Measurements from ENCODE around the gene BCLAF1. TPM values are rescaled to one million over a fixed set of nuclear protein-coding genes. Genes with fewer than 3 reads are reported as not detected.

The BCLAF1 gene
- total and polyA plus RNA-seq, 9 of the 15 experiments (the other 6 are each of a cell fraction or from before 2014, with no cell fraction given), result 65.4 to 286 (median 165) TPM

DNA sequence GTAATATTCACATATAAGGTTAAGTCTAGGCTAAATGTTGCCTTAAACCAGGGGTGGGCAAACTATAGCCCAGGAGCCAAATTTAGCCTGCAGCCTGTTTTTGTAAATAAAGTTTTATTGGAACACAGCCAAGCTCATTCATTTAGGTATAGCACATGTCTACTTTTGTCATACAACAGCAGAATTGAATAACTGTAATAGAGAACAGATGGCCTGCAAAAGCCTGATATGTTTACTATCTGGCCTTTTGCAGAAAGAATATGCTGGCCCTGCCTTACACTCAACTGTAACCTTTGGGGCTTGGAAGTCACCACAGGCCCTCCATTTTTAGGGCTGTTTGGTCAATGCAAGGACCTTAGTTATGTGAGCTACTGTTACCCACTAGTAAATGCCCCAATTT lies 17.7 kb upstream of the BCLAF1 start (continued):
- TF ChIP-seq KLF6 (CRISPR knock-in tag; IDR thresholded peaks at IDR 0.05; ENCODE audit: borderline replicate concordance) (no peak), CREM (IDR thresholded peaks at IDR 0.05; ENCODE audit: low read depth) (no peak), FOS (IDR thresholded peaks at IDR 0.05; ENCODE audit: extremely low read depth, insufficient read length) (no peak), CXXC5 (CRISPR knock-in tag; IDR thresholded peaks at IDR 0.05) (peak; percentile 28; the same call in 1 of the 2 replicates), SRF (CRISPR knock-in tag; IDR thresholded peaks at IDR 0.05) (no peak), POLR2A (conservative IDR thresholded peaks at IDR 0.05) (no peak), NRF1 (conservative IDR thresholded peaks at IDR 0.05 in 1 of 2, IDR thresholded peaks at IDR 0.05 in 1 of 2) (no peak), PCBP1 (IDR thresholded peaks at IDR 0.05; ENCODE audit: low read depth, low read length, poor library complexity, severe bottlenecking) (no peak), ZSCAN29 (IDR thresholded peaks at IDR 0.05) (no peak), CBFA2T2 (conservative IDR thresholded peaks at IDR 0.05) (peak; percentile 81), ZNF699 (CRISPR knock-in tag; IDR thresholded peaks at IDR 0.05; ENCODE audit: insufficient replicate concordance) (no peak), HDGF (IDR thresholded peaks at IDR 0.05) (no peak), MTF1 (CRISPR knock-in tag; IDR thresholded peaks at IDR 0.05; ENCODE audit: borderline replicate concordance) (no peak), TAF15 (IDR thresholded peaks at IDR 0.05; ENCODE audit: low read depth, low read length) (no peak), ZNF77 (CRISPR knock-in tag; IDR thresholded peaks at IDR 0.05) (no peak), DNMT1 (IDR thresholded peaks at IDR 0.05) (no peak), CEBPG (CRISPR knock-in tag; IDR thresholded peaks at IDR 0.05) (no peak), CEBPG (tag; conservative IDR thresholded peaks at IDR 0.05 in 1 of 2, IDR thresholded peaks at IDR 0.05 in 1 of 2) (no peak), ZNF436 (CRISPR knock-in tag; IDR thresholded peaks at IDR 0.05) (no peak)
- TF ChIP-seq, protein P1, sequence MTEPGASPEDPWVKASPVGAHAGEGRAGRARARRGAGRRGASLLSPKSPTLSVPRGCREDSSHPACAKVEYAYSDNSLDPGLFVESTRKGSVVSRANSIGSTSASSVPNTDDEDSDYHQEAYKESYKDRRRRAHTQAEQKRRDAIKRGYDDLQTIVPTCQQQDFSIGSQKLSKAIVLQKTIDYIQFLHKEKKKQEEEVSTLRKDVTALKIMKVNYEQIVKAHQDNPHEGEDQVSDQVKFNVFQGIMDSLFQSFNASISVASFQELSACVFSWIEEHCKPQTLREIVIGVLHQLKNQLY (CRISPR knock-in tag; conservative IDR thresholded peaks at IDR 0.05), result no peak
- TF ChIP-seq, protein P2, sequence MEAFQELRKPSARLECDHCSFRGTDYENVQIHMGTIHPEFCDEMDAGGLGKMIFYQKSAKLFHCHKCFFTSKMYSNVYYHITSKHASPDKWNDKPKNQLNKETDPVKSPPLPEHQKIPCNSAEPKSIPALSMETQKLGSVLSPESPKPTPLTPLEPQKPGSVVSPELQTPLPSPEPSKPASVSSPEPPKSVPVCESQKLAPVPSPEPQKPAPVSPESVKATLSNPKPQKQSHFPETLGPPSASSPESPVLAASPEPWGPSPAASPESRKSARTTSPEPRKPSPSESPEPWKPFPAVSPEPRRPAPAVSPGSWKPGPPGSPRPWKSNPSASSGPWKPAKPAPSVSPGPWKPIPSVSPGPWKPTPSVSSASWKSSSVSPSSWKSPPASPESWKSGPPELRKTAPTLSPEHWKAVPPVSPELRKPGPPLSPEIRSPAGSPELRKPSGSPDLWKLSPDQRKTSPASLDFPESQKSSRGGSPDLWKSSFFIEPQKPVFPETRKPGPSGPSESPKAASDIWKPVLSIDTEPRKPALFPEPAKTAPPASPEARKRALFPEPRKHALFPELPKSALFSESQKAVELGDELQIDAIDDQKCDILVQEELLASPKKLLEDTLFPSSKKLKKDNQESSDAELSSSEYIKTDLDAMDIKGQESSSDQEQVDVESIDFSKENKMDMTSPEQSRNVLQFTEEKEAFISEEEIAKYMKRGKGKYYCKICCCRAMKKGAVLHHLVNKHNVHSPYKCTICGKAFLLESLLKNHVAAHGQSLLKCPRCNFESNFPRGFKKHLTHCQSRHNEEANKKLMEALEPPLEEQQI (IDR thresholded peaks at IDR 0.05), result 0 out of 2 replicates have a peak, but pooled peaks have one; percentile 26
- TF ChIP-seq, protein P3, sequence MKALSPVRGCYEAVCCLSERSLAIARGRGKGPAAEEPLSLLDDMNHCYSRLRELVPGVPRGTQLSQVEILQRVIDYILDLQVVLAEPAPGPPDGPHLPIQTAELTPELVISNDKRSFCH (CRISPR knock-in tag; IDR thresholded peaks at IDR 0.05), result no peak
- TF ChIP-seq, protein P3 (tag; IDR thresholded peaks at IDR 0.05), result peak; percentile 81; the same call in 1 of the 2 replicates
